ACC112 (cell line): ENCODE data around the gene SLCO3A1.

Source experiments
- H2AFZ ChIP-seq: fragments of 200-600 bp; sonication (generic); one replicate; pipeline ENCODE4 v1.6.0; 2017; ENCODE audit warnings: antibody characterized with exemption, low read length; ENCODE audit not compliant: unreplicated experiment
- H3K27ac ChIP-seq: fragments of 200-600 bp; sonication (generic); 2 replicates; pipeline ENCODE4 v1.5.1; 2014; ENCODE audit warnings: low read depth, mild to moderate bottlenecking, antibody characterized with exemption, low read length, moderate library complexity
- H3K27me3 ChIP-seq: fragments of 200-600 bp; sonication (generic); 2 replicates; pipeline ENCODE4 v1.6.1; 2014; ENCODE audit warnings: mild to moderate bottlenecking, antibody characterized with exemption, low read length, moderate library complexity, mixed read lengths; ENCODE audit not compliant: insufficient read depth
- H3K36me3 ChIP-seq: fragments of 200-600 bp; sonication (generic); 2 replicates; pipeline ENCODE4 v1.6.1; 2016; ENCODE audit warnings: mild to moderate bottlenecking, antibody characterized with exemption, low read length, moderate library complexity, mixed read lengths; ENCODE audit not compliant: insufficient read depth
- H3K4me1 ChIP-seq: fragments of 200-600 bp; sonication (generic); one replicate; pipeline ENCODE4 v1.6.1; 2016; ENCODE audit warnings: low read length, mixed read lengths; ENCODE audit not compliant: insufficient read depth, unreplicated experiment, control insufficient read depth
- H3K4me3 ChIP-seq: fragments of 200-600 bp; sonication (generic); 2 replicates; pipeline ENCODE4 v1.5.1; 2014; ENCODE audit warnings: mild to moderate bottlenecking, low read depth, low read length
- H3K79me2 ChIP-seq: fragments of 200-600 bp; sonication (generic); one replicate; pipeline ENCODE4 v1.6.0; 2016; ENCODE audit warnings: low read length; ENCODE audit not compliant: control insufficient read depth, unreplicated experiment, insufficient read depth

Gene SLCO3A1

GRCh38 chr15:92111291-92111690 is 257.8 kb downstream of the SLCO3A1 start:
- Histone ChIP-seq H3K79me2 (no peaks in the 10 kb centered on the region), H3K36me3 (no peaks in the 10 kb centered on the region), H2AFZ (no peak overlapping the region), H3K4me1 (no peaks in the 10 kb centered on the region), H3K27ac (no peak overlapping the region), H3K4me3 (no peak overlapping the region), H3K27me3 (no peaks in the 10 kb centered on the region)

- Histone ChIP-seq H3K27ac (no peak overlapping the region), H3K79me2 (no peaks in the 10 kb centered on the region), H3K4me1 (peaks cover under 1% of the 10 kb centered on the region), H3K36me3 (no peaks in the 10 kb centered on the region), H3K4me3 (no peak overlapping the region), H3K27me3 (no peaks in the 10 kb centered on the region), H2AFZ (no peak overlapping the region)
Observed at GRCh38 chr15:92111751-92112150, 258.2 kb downstream of the SLCO3A1 start.

- Histone ChIP-seq H3K27ac (no peak overlapping the region), H3K36me3 (no peaks in the 10 kb centered on the region), H3K27me3 (no peaks in the 10 kb centered on the region), H3K79me2 (no peaks in the 10 kb centered on the region), H3K4me3 (no peak overlapping the region), H3K4me1 (peaks cover 3% of the 10 kb centered on the region), H2AFZ (no peak overlapping the region)
Observed at GRCh38 chr15:92112180-92112579, 258.7 kb downstream of the SLCO3A1 start.

- no peak overlapping the region for H3K27ac ChIP-seq
- no peaks in the 10 kb centered on the region for H3K79me2 ChIP-seq
- no peak overlapping the region for H2AFZ ChIP-seq
- H3K27me3 ChIP-seq: no peaks in the 10 kb centered on the region
- H3K4me1 ChIP-seq: peaks cover 3% of the 10 kb centered on the region
- H3K36me3 ChIP-seq: no peaks in the 10 kb centered on the region
- no peak overlapping the region for H3K4me3 ChIP-seq
Observed at GRCh38 chr15:92112711-92113110, 259.2 kb downstream of the SLCO3A1 start.

GRCh38 chr15:92113832-92114231 is 260.3 kb downstream of the SLCO3A1 start:
- H2AFZ ChIP-seq: no peak overlapping the region

GRCh38 chr15:92115834-92116233 is 262.3 kb downstream of the SLCO3A1 start:
- Histone ChIP-seq H3K4me1 (peaks cover 3% of the 10 kb centered on the region), H3K27me3 (no peaks in the 10 kb centered on the region), H2AFZ (no peak overlapping the region), H3K4me3 (no peak overlapping the region), H3K79me2 (no peaks in the 10 kb centered on the region), H3K36me3 (no peaks in the 10 kb centered on the region), H3K27ac (no peak overlapping the region)

More at GRCh38 chr15:92113832-92114231, 260.3 kb downstream of the SLCO3A1 start:
- Histone ChIP-seq H3K36me3 (no peaks in the 10 kb centered on the region), H3K4me1 (peaks cover 3% of the 10 kb centered on the region), H3K4me3 (no peak overlapping the region), H3K79me2 (no peaks in the 10 kb centered on the region), H3K27me3 (no peaks in the 10 kb centered on the region), H3K27ac (no peak overlapping the region)

- no peak overlapping the region for H3K4me3 ChIP-seq
Observed at GRCh38 chr15:92116330-92116729, 262.8 kb downstream of the SLCO3A1 start.

GRCh38 chr15:92117261-92117731 is 263.8 kb downstream of the SLCO3A1 start:
- Histone ChIP-seq H2AFZ (no peak overlapping the region), H3K79me2 (no peaks in the 10 kb centered on the region), H3K36me3 (no peaks in the 10 kb centered on the region), H3K27ac (no peak overlapping the region), H3K27me3 (no peaks in the 10 kb centered on the region), H3K4me1 (peaks cover 3% of the 10 kb centered on the region), H3K4me3 (no peak overlapping the region)

More at GRCh38 chr15:92116330-92116729, 262.8 kb downstream of the SLCO3A1 start:
- Histone ChIP-seq H3K4me1 (peaks cover 3% of the 10 kb centered on the region), H3K27ac (no peak overlapping the region), H2AFZ (no peak overlapping the region), H3K36me3 (no peaks in the 10 kb centered on the region), H3K79me2 (no peaks in the 10 kb centered on the region), H3K27me3 (no peaks in the 10 kb centered on the region)

- Histone ChIP-seq H3K4me1 (peaks cover 3% of the 10 kb centered on the region), H3K36me3 (no peaks in the 10 kb centered on the region), H3K27ac (no peak overlapping the region), H3K4me3 (no peak overlapping the region), H3K27me3 (no peaks in the 10 kb centered on the region), H2AFZ (no peak overlapping the region), H3K79me2 (no peaks in the 10 kb centered on the region)
Observed at GRCh38 chr15:92118162-92118935, 264.8 kb downstream of the SLCO3A1 start.

GRCh38 chr15:92118936-92119325 is 265.4 kb downstream of the SLCO3A1 start:
- Histone ChIP-seq H3K4me3 (no peak overlapping the region), H3K4me1 (peaks cover 3% of the 10 kb centered on the region), H2AFZ (no peak overlapping the region), H3K36me3 (no peaks in the 10 kb centered on the region), H3K79me2 (no peaks in the 10 kb centered on the region), H3K27me3 (no peaks in the 10 kb centered on the region), H3K27ac (no peak overlapping the region)

- Histone ChIP-seq H2AFZ (no peak overlapping the region), H3K79me2 (no peaks in the 10 kb centered on the region), H3K4me1 (peaks cover 3% of the 10 kb centered on the region), H3K4me3 (no peak overlapping the region), H3K36me3 (no peaks in the 10 kb centered on the region), H3K27ac (no peak overlapping the region), H3K27me3 (no peaks in the 10 kb centered on the region)
Observed at GRCh38 chr15:92120094-92120795, 266.7 kb downstream of the SLCO3A1 start.
